Smooth muscle cell (in vitro differentiated cells): ENCODE results near the gene KDM2B. TPM values are rescaled to one million over a fixed set of nuclear protein-coding genes. Genes with fewer than 3 reads are reported as not detected.

Experiments used
- DNase-seq: peaks from one replicate; lab custom pipeline; 2025; ENCODE audit not compliant: unreplicated experiment; lab: John Stamatoyannopoulos, UW
- H2AFZ ChIP-seq: fragments of 200-600 bp; sonication (generic); 2 replicates; pipeline ENCODE4 v1.6.0; 2016; ENCODE audit warnings: antibody characterized with exemption, low read depth, mild to moderate bottlenecking
- H3F3A ChIP-seq: fragments of 200-600 bp; sonication (generic); 2 replicates; pipeline ENCODE4 v1.6.0; 2017; ENCODE audit warnings: antibody characterized with exemption, low read depth
- H3K27ac ChIP-seq: fragments of 200-600 bp; sonication (generic); 2 replicates; pipeline ENCODE4 v1.5.1; 2016; ENCODE audit warnings: low read depth, mild to moderate bottlenecking
- H3K27me3 ChIP-seq: fragments of 200-600 bp; sonication (generic); 2 replicates; pipeline ENCODE4 v1.6.1; 2016; ENCODE audit warnings: low read depth, mild to moderate bottlenecking
- H3K36me3 ChIP-seq: fragments of 200-600 bp; sonication (generic); 2 replicates; pipeline ENCODE4 v1.5.1; 2016; ENCODE audit warnings: low read depth
- H3K4me1 ChIP-seq: fragments of 200-600 bp; sonication (generic); 2 replicates; pipeline ENCODE4 v1.5.1; 2016; ENCODE audit warnings: low read depth
- H3K4me2 ChIP-seq: fragments of 200-600 bp; sonication (generic); 2 replicates; pipeline ENCODE4 v1.6.0; 2016; ENCODE audit warnings: mild to moderate bottlenecking
- H3K4me3 ChIP-seq: fragments of 200-600 bp; sonication (generic); 2 replicates; pipeline ENCODE4 v1.5.1; 2016; ENCODE audit warnings: mild to moderate bottlenecking
- H3K79me2 ChIP-seq: fragments of 200-600 bp; sonication (generic); 2 replicates; pipeline ENCODE4 v1.6.0; 2016; ENCODE audit warnings: low read depth, mild to moderate bottlenecking
- H3K9ac ChIP-seq: fragments of 200-600 bp; sonication (generic); 2 replicates; pipeline ENCODE4 v1.6.0; 2016; ENCODE audit warnings: low read depth
- H3K9me3 ChIP-seq: fragments of 200-600 bp; sonication (generic); replicated peaks from 2 replicates; pipeline ENCODE4 v1.5.1; 2016; ENCODE audit warnings: low read depth
- H4K20me1 ChIP-seq: fragments of 200-600 bp; sonication (generic); 2 replicates; pipeline ENCODE4 v1.6.0; 2016; ENCODE audit warnings: low read depth
- WGBS: methylation state at CpG from one replicate; pipeline ENCODE4 v1.1.7; 2016; ENCODE audit warnings: low lambda C conversion rate; 5-methylcytosine and 5-hydroxymethylcytosine counted together
- polyA plus RNA-seq: library from polyadenylated mRNA; unstranded; fragments of >200 nt; fragmentation: Nextera tagmentation; extraction: Ambion mirVana; gene quantifications from 2 replicates; pipeline ENCODE4 v1.2.1, GENCODE V29; 2016
- total RNA-seq: library from RNA; depleted of rRNA; stranded (reverse); fragments of >200 nt; gene quantifications from 2 replicates; pipeline ENCODE4 v1.2.3, GENCODE V29; 2014
- TF ChIP-seq, protein P1 (sequence below): fragments of 200-600 bp; sonication (generic); IDR thresholded peaks from 2 replicates; pipeline ENCODE4 v1.5.1; 2017; ENCODE audit warnings: borderline replicate concordance, mild to moderate bottlenecking, antibody characterized with exemption; ENCODE audit not compliant: insufficient read depth, poor library complexity, severe bottlenecking

KDM2B gene
- total and polyA plus RNA-seq, 2 experiments from 2014 or later = 16.3 to 34.9 TPM

DNA sequence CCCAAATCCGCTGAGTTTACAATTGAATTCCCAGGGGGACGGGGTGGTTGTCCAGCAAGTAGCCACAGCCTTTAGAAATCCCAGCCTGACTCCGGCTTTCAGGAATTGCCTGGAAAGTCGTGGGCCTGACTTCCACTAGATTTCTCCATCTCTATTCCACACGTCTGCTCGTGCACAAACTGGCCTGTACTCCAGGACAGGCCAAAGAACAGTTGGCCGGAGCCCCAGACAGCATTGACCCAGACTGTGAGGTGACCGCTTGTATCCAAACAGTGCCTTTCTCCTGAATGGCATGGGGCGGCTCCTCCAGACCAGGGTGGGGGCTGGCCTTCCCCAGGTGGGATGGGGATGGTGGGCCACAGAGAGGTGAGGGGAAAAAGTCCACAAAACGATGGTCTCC, 62.2 kb downstream of the KDM2B start:
- Histone ChIP-seq H3K4me1 (no peaks in the 10 kb centered on the region), H3K9ac (no peak overlapping the region)
- 92% methylated on average over 10 of the region's 10 CpGs for WGBS

DNA sequence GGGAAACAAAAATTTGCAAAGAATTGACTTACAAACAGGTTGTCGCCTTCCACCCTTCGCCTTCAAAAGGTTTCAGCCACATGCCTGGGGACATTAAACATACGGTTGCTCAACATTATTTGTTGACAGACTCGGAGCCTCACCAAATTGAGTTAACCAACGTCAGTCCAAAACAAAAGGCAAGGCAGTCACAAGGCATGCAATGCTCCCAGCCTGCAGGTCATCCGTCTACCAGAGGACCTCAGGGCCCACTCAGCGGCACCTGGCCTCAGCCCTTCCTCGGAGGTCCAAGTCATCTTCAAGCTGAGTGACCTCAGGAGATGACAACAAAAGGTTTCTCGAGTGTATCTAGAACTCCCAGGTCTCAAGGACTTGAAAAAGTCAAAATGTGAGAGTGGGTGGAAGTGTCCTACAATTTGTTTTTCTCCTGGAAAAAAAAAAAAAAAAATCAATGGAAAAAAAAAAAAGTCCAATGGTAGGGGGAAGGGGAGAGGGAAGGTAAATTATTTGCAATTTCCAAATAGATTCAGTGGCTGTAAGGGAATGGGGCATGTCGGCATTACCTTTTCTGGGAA, 64.3 kb downstream of the KDM2B start:
- H3K9me3 ChIP-seq = no peaks in the 10 kb centered on the region
- H3K27ac ChIP-seq = no peak overlapping the region
- H3K27me3 ChIP-seq = no peaks in the 10 kb centered on the region
- no peaks in the 10 kb centered on the region for H4K20me1 ChIP-seq
- H3K4me1 ChIP-seq = no peaks in the 10 kb centered on the region
- no peak overlapping the region for H3K4me2 ChIP-seq
- WGBS = 73% methylated on average over 10 of the region's 10 CpGs
- no peaks in the 10 kb centered on the region for H3K36me3 ChIP-seq
- H2AFZ ChIP-seq = no peak overlapping the region
- no peaks in the 10 kb centered on the region for H3K79me2 ChIP-seq
- no peak for DNase-seq
- no peaks in the 10 kb centered on the region for H3F3A ChIP-seq
- H3K4me3 ChIP-seq = no peak overlapping the region
- TF ChIP-seq, protein P1, sequence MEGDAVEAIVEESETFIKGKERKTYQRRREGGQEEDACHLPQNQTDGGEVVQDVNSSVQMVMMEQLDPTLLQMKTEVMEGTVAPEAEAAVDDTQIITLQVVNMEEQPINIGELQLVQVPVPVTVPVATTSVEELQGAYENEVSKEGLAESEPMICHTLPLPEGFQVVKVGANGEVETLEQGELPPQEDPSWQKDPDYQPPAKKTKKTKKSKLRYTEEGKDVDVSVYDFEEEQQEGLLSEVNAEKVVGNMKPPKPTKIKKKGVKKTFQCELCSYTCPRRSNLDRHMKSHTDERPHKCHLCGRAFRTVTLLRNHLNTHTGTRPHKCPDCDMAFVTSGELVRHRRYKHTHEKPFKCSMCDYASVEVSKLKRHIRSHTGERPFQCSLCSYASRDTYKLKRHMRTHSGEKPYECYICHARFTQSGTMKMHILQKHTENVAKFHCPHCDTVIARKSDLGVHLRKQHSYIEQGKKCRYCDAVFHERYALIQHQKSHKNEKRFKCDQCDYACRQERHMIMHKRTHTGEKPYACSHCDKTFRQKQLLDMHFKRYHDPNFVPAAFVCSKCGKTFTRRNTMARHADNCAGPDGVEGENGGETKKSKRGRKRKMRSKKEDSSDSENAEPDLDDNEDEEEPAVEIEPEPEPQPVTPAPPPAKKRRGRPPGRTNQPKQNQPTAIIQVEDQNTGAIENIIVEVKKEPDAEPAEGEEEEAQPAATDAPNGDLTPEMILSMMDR = no peak
- no peak overlapping the region for H3K9ac ChIP-seq

More for the DNA sequence above, 62.2 kb downstream of the KDM2B start:
- no peaks in the 10 kb centered on the region for H3K27me3 ChIP-seq
- H3K4me3 ChIP-seq = no peak overlapping the region
- no peak overlapping the region for H3K4me2 ChIP-seq
- TF ChIP-seq, protein P1 = no peak
- no peaks in the 10 kb centered on the region for H3K79me2 ChIP-seq
- H2AFZ ChIP-seq = no peak overlapping the region
- no peak for DNase-seq
- H3K9me3 ChIP-seq = no peaks in the 10 kb centered on the region
- no peaks in the 10 kb centered on the region for H3K36me3 ChIP-seq
- H3F3A ChIP-seq = no peaks in the 10 kb centered on the region
- no peaks in the 10 kb centered on the region for H4K20me1 ChIP-seq
- no peak overlapping the region for H3K27ac ChIP-seq

DNA sequence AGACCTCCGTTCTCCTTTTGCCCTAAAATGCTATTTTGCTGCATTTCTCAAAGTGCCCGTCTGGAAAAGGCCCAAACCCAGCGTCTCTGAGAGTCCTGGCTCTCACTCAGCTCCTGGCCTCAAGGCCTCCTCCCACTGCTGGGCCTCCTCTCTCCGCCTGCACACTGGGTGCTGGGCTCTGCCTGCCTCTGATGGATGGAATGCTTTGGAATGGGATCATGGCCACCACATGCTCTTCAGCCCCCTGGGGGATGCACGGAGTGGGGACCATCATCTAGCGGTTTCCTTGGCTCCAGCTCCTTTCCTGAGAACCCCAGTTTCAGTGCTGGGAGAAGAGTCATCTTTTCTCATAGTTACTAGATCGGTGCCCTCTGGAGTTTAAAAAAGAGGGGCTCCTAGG, 65.2 kb downstream of the KDM2B start:
- Histone ChIP-seq H3K9me3 (no peaks in the 10 kb centered on the region), H3K4me2 (no peak overlapping the region), H4K20me1 (no peaks in the 10 kb centered on the region), H3K27me3 (no peaks in the 10 kb centered on the region), H3K4me1 (no peaks in the 10 kb centered on the region), H3F3A (no peaks in the 10 kb centered on the region), H3K79me2 (no peaks in the 10 kb centered on the region), H2AFZ (no peak overlapping the region), H3K9ac (no peak overlapping the region), H3K36me3 (no peaks in the 10 kb centered on the region), H3K27ac (no peak overlapping the region), H3K4me3 (no peak overlapping the region)
- TF ChIP-seq, protein P1 = no peak
- WGBS = 82% methylated on average over 7 of the region's 7 CpGs
- DNase-seq = no peak

DNA sequence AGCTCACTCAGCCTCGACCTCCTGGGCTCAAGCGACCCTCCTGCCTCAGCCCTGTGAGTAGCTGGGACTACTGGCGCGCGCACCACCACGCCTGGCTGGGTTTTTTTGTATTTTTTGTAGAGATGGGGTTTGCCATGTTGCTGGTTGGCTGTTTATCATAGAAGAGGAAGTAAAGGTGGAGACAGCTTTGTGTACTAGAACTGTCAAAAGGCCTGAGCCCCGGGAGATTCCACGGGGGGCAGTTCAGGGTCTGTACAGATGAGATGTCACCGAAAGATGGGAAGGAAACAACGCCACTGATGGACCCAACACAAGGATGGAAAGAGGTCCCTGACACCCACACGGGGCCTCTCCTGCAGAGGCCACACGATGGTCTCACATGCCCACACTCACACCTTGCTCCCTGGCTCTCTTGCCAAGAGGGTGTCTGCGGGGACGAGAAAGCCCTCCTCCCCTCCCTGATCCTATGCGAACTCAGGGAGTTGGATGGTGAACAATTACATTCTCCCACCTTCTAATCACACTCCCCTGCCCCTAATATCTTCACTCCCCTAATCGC, 66.6 kb downstream of the KDM2B start:
- Histone ChIP-seq H3K27ac (no peak overlapping the region), H3K27me3 (no peaks in the 10 kb centered on the region), H2AFZ (no peak overlapping the region), H3K4me3 (no peak overlapping the region), H3K9ac (no peak overlapping the region), H4K20me1 (no peaks in the 10 kb centered on the region), H3F3A (no peaks in the 10 kb centered on the region), H3K9me3 (no peaks in the 10 kb centered on the region), H3K36me3 (no peaks in the 10 kb centered on the region), H3K79me2 (no peaks in the 10 kb centered on the region), H3K4me1 (no peaks in the 10 kb centered on the region), H3K4me2 (no peak overlapping the region)
- TF ChIP-seq, protein P1 = no peak
- no peak for DNase-seq
- WGBS = 94% methylated on average over 15 of the region's 16 CpGs
